KMS-11 (cell line): Measurements from ENCODE around the gene CPM.
A peak's percentile ranks its signal among the peaks of the same experiment; 100 is the strongest.
"Not testable (repeated sequence)": the region's sequence is repeated elsewhere in the genome, so short reads cannot be mapped to it uniquely, and the experiment has no call there.

Source experiments
- H2AFZ ChIP-seq: fragments of 200-600 bp; sonication (generic); 2 replicates; pipeline ENCODE4 v1.6.1; 2016; ENCODE audit warnings: antibody characterized with exemption, mixed run types, low read depth
- H3K27ac ChIP-seq: fragments of 200-600 bp; sonication (generic); 2 replicates; pipeline ENCODE4 v1.6.1; 2016; ENCODE audit warnings: mild to moderate bottlenecking, mixed run types
- H3K27me3 ChIP-seq: fragments of 200-600 bp; sonication (generic); 2 replicates; pipeline ENCODE4 v1.6.1; 2017; ENCODE audit warnings: mild to moderate bottlenecking, low read depth, mixed run types, moderate library complexity; ENCODE audit not compliant: insufficient read depth
- H3K36me3 ChIP-seq: fragments of 200-600 bp; sonication (generic); 2 replicates; pipeline ENCODE4 v1.6.1; 2017; ENCODE audit warnings: mild to moderate bottlenecking, mixed run types; ENCODE audit not compliant: insufficient read depth
- H3K4me1 ChIP-seq: fragments of 200-600 bp; sonication (generic); 2 replicates; pipeline ENCODE4 v1.6.1; 2016; ENCODE audit warnings: mild to moderate bottlenecking, low read depth, mixed run types; ENCODE audit not compliant: poor library complexity, severe bottlenecking
- H3K4me2 ChIP-seq: fragments of 200-600 bp; sonication (generic); 2 replicates; pipeline ENCODE4 v1.7.0; 2016; ENCODE audit warnings: mild to moderate bottlenecking, mixed run types
- H3K4me3 ChIP-seq: fragments of 200-600 bp; sonication (generic); IDR thresholded peaks from 2 replicates; pipeline ENCODE4 v1.6.1; 2017; ENCODE audit warnings: low read depth, low read length, mixed read lengths; ENCODE audit not compliant: insufficient read depth
- H3K79me2 ChIP-seq: fragments of 200-600 bp; sonication (generic); 2 replicates; pipeline ENCODE4 v1.6.1; 2016; ENCODE audit warnings: low read depth, mixed run types; ENCODE audit not compliant: insufficient read depth
- H3K9ac ChIP-seq: fragments of 200-600 bp; sonication (generic); 2 replicates; pipeline ENCODE4 v1.6.1; 2016; ENCODE audit warnings: mild to moderate bottlenecking, mixed run types
- H4K20me1 ChIP-seq: fragments of 200-600 bp; sonication (generic); 2 replicates; pipeline ENCODE4 v1.6.1; 2016; ENCODE audit warnings: mild to moderate bottlenecking, mixed run types; ENCODE audit not compliant: insufficient read depth
- CTCF ChIP-seq: fragments of 200-600 bp; sonication (generic); conservative IDR thresholded peaks from 2 replicates; pipeline ENCODE4 v1.6.1; 2017; ENCODE audit warnings: low read depth, mild to moderate bottlenecking, antibody characterized with exemption, low read length, moderate library complexity, mixed read lengths

Gene CPM

GRCh38 chr12:68812553-68813241 is 120.3 kb downstream of the CPM start:
- H4K20me1 ChIP-seq, result no peaks in the 10 kb centered on the region
- H3K27me3 ChIP-seq, result no peaks in the 10 kb centered on the region
- peaks cover 59% of the 10 kb centered on the region for H3K79me2 ChIP-seq
- no peak for TF ChIP-seq CTCF
- no peak overlapping the region for H3K9ac ChIP-seq
- no peak overlapping the region for H3K4me2 ChIP-seq
- H3K27ac ChIP-seq, result no peak overlapping the region
- H3K4me1 ChIP-seq, result peaks cover 30% of the 10 kb centered on the region
- H3K36me3 ChIP-seq, result peaks cover 10% of the 10 kb centered on the region; the same call in 1 of the 2 replicates
- no peak overlapping the region for H2AFZ ChIP-seq
- no peak overlapping the region for H3K4me3 ChIP-seq

DNA sequence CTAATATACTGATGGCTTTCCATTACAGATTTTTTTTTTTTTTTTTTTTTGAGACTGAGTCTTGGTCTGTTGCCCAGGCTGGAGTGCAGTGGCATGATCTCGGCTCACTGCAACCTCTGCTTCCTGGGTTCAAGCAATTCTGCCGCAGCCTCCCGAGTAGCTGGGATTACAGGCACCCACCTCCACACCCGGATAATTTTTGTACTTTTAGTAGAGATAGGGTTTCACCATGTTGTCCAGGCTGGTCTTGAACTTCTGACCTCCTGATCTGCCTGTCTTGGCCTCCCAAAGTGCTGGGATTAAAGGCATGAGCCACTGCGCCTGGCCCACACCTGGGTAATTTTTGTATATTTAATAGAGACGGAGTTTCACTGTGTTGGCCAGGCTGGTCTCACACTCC is 121.4 kb downstream of the CPM start:
- H3K36me3 ChIP-seq, H4K20me1 ChIP-seq, H2AFZ ChIP-seq, H3K4me2 ChIP-seq, H3K27ac ChIP-seq, H3K27me3 ChIP-seq, H3K9ac ChIP-seq, H3K4me3 ChIP-seq: not testable (repeated sequence)
- Histone ChIP-seq H3K79me2 (peaks cover 54% of the 10 kb centered on the region), H3K4me1 (peaks cover 35% of the 10 kb centered on the region)

- not testable (repeated sequence) for H3K27me3 ChIP-seq, H3K36me3 ChIP-seq, H3K9ac ChIP-seq, H4K20me1 ChIP-seq, H3K4me3 ChIP-seq, H2AFZ ChIP-seq, H3K27ac ChIP-seq
- Histone ChIP-seq H3K79me2 (peaks cover 46% of the 10 kb centered on the region), H3K4me1 (peaks cover 43% of the 10 kb centered on the region), H3K4me2 (peak overlapping the region; percentile 68; the same call in 1 of the 2 replicates)
Observed at GRCh38 chr12:68810027-68810389, 123.0 kb downstream of the CPM start.

DNA sequence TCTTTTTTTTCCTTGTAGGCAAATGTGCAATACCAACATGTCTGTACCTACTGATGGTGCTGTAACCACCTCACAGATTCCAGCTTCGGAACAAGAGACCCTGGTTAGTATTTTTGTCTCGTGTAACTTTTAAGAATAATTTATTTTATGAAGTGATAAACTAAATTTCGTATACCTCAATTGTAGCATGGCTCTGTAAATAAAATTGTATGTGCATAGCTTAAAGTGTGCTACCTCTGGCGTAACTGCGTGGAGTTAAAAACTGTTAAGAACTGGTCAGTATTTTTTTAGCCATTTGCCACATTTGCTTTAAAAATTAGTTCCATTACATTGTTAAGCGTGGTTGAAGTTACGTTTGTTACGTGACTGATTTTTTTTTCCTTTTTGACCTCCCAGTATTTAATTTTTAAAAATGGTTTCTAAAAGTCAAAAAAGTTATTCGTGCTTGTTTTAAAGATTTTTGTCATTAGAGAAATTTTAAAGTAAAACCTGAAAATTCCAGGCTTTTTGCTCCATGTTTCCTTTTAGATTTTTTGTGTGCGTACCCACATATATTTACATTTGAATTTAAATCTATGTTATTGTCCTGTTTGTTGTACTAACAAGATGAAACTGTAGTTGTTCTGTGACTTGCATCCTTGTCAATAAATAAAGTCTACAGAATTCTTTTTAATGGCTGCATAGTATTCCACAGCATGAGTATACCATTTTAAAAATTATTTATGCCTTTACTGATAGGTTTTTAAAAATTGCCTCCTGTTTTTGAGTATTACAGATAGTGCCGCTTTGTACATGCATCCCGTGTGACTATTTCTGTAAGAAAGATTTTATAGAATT is 123.6 kb downstream of the CPM start:
- Histone ChIP-seq H4K20me1 (no peaks in the 10 kb centered on the region), H3K36me3 (peaks cover 4% of the 10 kb centered on the region; the same call in 1 of the 2 replicates), H3K27ac (peak overlapping the region; percentile 97), H3K9ac (peak overlapping the region; percentile 98), H3K4me1 (peaks cover 43% of the 10 kb centered on the region), H3K4me3 (no peak overlapping the region), H3K79me2 (peaks cover 46% of the 10 kb centered on the region), H3K27me3 (no peaks in the 10 kb centered on the region), H2AFZ (0 out of 2 replicates have a peak overlapping the region, but pooled peaks have one; percentile 57), H3K4me2 (peak overlapping the region; percentile 68)
- TF ChIP-seq CTCF, result no peak

GRCh38 chr12:68808388-68809189 is 124.4 kb downstream of the CPM start:
- Histone ChIP-seq H3K79me2 (peaks cover 45% of the 10 kb centered on the region), H3K9ac (peak overlapping the region; percentile 98)

More at GRCh38 chr12:68808388-68809189, 124.4 kb downstream of the CPM start:
- Histone ChIP-seq H4K20me1 (no peaks in the 10 kb centered on the region), H3K36me3 (peaks cover 4% of the 10 kb centered on the region; the same call in 1 of the 2 replicates), H3K4me2 (peak overlapping the region; percentile 68), H3K27ac (peak overlapping the region; percentile 97), H2AFZ (peak overlapping the region; percentile 57), H3K4me1 (peaks cover 43% of the 10 kb centered on the region), H3K27me3 (no peaks in the 10 kb centered on the region), H3K4me3 (no peak overlapping the region)
- TF ChIP-seq CTCF, result peak; percentile 59; the same call in 1 of the 2 replicates
